ENCODE measurements around the gene MRPL57.

- TF ChIP-seq POLR2A (IDR thresholded peaks at IDR 0.05) (no peak), POLR2AphosphoS5 (IDR thresholded peaks at IDR 0.05) (no peak), CTCF (IDR thresholded peaks at IDR 0.05) (no peak)
Measured at GRCh38 chr13:21176982-21177284, 475 bp downstream of the MRPL57 start.

Measured in upper lobe of left lung (tissue), 4 donors.